UCSD-AML1 (cell line): ENCODE measurements around the gene PAK1.
A peak's percentile ranks its signal among the peaks of the same experiment; 100 is the strongest.

Experiments used
- DNase-seq: peaks from one replicate; lab custom pipeline; 2025; ENCODE audit not compliant: unreplicated experiment; lab: John Stamatoyannopoulos, UW

PAK1 gene

GRCh38 chr11:77438487-77438886, 35.4 kb downstream of the PAK1 start:
- no peak for DNase-seq

GRCh38 chr11:77436969-77437368, 36.9 kb downstream of the PAK1 start:
- no peak for DNase-seq

GRCh38 chr11:77436506-77436905, 37.4 kb downstream of the PAK1 start:
- DNase-seq, result no peak

GRCh38 chr11:77435972-77436371, 37.9 kb downstream of the PAK1 start:
- no peak for DNase-seq

GRCh38 chr11:77431813-77432212, 42.1 kb downstream of the PAK1 start:
- DNase-seq, result no peak

- DNase-seq, result no peak
Measured at GRCh38 chr11:77428598-77428997, 45.3 kb downstream of the PAK1 start.

GRCh38 chr11:77425346-77425745, 48.5 kb downstream of the PAK1 start:
- no peak for DNase-seq

GRCh38 chr11:77424644-77425043, 49.2 kb downstream of the PAK1 start:
- DNase-seq, result no peak

GRCh38 chr11:77423624-77424023, 50.3 kb downstream of the PAK1 start:
- DNase-seq, result no peak

- DNase-seq, result no peak
Measured at GRCh38 chr11:77422687-77423086, 51.2 kb downstream of the PAK1 start.

GRCh38 chr11:77421041-77421723, 52.7 kb downstream of the PAK1 start:
- no peak for DNase-seq

- DNase-seq, result no peak
Measured at GRCh38 chr11:77418971-77419597, 54.8 kb downstream of the PAK1 start.

GRCh38 chr11:77418155-77418970, 55.5 kb downstream of the PAK1 start:
- DNase-seq, result no peak

- DNase-seq, result no peak
Measured at GRCh38 chr11:77416357-77416756, 57.5 kb downstream of the PAK1 start.

GRCh38 chr11:77413850-77414460, 59.9 kb downstream of the PAK1 start:
- DNase-seq, result no peak

- DNase-seq, result no peak
Measured at GRCh38 chr11:77412814-77413213, 61.1 kb downstream of the PAK1 start.

GRCh38 chr11:77411717-77412441, 62.0 kb downstream of the PAK1 start:
- DNase-seq, result peak; percentile 88

- peak; percentile 56 for DNase-seq
Measured at GRCh38 chr11:77411137-77411707, 62.7 kb downstream of the PAK1 start.

- DNase-seq, result peak; percentile 14
Measured at GRCh38 chr11:77410076-77410827, 63.6 kb downstream of the PAK1 start.

GRCh38 chr11:77409046-77409445, 64.8 kb downstream of the PAK1 start:
- no peak for DNase-seq
